ENCODE data around the gene IRF2BPL.

DNA sequence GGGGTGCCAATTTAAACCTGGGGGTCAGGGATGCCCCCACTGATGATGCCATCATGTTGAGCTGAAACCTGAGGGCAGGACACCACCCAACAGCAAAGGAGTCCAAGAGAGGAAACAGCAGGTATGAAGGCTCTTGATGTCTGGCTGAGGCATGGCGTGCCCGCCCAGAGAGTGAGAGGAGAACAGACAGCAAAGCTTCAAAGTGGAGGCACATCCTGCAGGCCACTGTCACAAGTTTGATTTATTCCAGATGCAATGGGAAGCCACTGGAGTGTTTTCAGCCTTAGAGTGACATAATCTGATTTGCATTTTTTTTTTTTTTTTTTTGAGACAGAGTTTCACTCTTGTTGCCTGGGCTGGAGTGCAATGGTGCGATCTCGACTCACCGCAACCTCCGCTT lies 34.8 kb downstream of the IRF2BPL start:
- no peak for TF ChIP-seq POLR2A (IDR thresholded peaks at IDR 0.05; ENCODE audit: low read depth, low read length)
- TF ChIP-seq POLR2AphosphoS5 (IDR thresholded peaks at IDR 0.05; ENCODE audit: low read depth, low read length), result no peak
- no peak for TF ChIP-seq TAF1 (IDR thresholded peaks at IDR 0.05; ENCODE audit: borderline replicate concordance, low read depth, low read length)
